ENCODE data around the gene TMEM258.

DNA sequence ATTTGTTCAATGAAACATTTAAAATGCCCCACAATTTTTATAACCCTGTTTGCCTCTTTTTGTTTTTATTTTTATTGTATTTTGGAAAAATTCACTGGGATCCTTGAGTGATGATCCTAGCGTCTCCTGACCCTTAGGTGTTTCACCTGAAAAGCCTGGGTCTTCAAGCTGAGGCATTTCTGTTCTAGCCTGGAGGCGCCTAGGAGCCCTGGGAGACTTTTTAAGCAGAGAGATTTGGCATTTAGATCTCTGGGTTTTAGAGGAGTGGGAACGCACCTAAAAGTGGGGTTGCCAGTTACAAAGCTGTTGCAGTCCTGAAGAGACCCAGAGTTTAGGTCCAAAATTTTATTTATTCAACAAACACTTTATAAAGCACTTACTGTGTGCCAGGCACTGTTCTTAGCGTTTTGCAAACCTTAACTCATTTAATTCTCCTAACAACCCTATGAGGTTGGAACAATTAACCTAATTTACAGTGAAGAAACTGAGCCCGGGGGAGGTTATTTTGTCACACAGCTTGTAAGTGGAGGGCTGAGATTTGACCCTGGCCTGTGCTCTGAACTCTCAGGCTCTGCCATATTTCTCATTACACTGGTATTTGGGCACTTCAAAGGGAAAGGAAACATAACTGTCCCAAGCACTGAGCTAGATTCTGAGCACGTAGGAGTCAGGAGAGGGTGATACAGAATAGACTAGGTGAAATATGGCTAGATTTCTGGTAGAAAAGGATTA lies 25.2 kb upstream of the TMEM258 start:
- TF ChIP-seq, protein P1, sequence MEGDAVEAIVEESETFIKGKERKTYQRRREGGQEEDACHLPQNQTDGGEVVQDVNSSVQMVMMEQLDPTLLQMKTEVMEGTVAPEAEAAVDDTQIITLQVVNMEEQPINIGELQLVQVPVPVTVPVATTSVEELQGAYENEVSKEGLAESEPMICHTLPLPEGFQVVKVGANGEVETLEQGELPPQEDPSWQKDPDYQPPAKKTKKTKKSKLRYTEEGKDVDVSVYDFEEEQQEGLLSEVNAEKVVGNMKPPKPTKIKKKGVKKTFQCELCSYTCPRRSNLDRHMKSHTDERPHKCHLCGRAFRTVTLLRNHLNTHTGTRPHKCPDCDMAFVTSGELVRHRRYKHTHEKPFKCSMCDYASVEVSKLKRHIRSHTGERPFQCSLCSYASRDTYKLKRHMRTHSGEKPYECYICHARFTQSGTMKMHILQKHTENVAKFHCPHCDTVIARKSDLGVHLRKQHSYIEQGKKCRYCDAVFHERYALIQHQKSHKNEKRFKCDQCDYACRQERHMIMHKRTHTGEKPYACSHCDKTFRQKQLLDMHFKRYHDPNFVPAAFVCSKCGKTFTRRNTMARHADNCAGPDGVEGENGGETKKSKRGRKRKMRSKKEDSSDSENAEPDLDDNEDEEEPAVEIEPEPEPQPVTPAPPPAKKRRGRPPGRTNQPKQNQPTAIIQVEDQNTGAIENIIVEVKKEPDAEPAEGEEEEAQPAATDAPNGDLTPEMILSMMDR (IDR thresholded peaks at IDR 0.05), result no peak
- no peak for TF ChIP-seq EZH2phosphoT487 (IDR thresholded peaks at IDR 0.05)
- TF ChIP-seq EZH2 (IDR thresholded peaks at IDR 0.05), result no peak

All from neural progenitor cell (in vitro differentiated cells).